D341Med (cell line): ENCODE measurements around the gene RAP1A.
"Not testable (repeated sequence)": the region's sequence is repeated elsewhere in the genome, so short reads cannot be mapped to it uniquely, and the experiment has no call there.

Experiments used
- DNase-seq: peaks from one replicate; pipeline ENCODE4 v3.0.0; 2012; ENCODE audit warnings: low spot score

The RAP1A gene

DNA sequence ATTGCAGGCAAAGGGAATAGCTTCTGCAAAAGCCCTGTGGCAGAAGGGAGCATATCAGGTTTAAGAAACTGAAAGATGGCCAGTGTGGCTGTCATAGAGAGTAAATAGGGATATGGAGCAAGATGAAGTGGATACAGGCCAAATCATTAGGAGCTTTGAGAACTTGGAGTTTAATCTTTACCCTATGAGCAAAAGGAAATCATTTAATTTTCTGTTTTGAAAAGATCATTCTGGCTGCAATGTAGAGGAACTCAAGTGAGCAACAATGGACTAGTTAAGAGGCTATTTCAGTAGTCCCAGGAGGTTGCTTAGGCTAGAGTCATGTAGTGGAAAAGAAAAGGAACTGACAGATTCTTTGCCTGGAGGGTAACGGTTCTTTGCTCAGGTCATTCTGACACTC lies 47.2 kb downstream of the RAP1A start:
- no peak for DNase-seq

DNA sequence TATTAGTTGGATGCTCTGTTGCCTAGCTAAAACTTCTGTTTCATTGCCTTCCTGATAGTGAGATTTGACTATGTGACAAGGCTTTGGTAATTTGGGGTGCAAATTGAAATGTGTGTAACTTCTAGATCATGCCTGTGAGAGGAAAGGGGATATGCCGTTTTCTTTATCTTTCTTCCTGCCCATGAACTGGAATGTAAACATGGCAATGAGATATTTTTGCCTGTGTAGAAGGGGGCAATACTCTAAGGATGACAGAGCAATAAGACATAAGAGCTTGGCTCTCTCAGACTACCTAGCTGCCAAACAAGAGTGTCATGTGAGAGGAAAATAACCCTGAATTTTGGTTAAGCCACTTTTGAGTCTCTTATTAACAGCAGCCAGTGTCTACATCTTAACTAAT lies 49.7 kb downstream of the RAP1A start:
- DNase-seq, result no peak

DNA sequence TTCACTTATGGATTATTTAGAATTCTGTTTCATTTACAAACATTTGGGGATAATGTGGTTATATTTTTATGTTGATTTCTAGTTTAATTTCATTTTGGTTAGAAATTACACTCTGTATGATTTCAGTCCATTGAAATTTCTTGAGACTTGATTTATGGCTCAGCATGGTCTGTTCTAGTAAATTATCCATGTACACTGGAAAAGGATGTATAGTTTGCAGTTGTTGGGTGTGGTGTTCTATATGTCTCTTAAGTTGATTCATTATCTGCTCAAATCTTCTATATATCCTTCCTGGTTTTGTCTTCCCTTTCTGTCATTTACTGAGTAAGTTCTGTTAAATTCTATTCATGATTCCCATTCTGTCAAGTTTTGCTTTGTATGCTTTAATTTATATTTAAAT lies 52.3 kb downstream of the RAP1A start:
- DNase-seq, result no peak

DNA sequence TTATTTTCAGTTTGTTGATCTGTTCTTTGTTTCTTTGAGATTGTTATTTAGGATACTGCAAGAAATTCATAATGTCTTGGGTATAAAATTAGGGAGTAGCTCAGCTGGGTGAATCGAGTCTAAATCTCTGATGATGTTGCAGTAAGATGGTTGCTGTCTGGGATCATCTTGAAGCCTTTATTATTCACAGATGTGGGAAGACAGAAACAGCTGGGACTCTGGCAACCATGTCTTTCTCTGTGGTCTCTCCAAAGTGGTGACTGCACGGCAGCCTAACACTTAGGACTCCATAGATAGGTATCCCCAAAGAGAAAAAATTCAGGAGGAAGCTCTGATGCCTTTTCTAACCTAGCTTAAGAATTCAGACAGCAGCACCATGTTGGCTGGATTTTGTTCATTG lies 52.7 kb downstream of the RAP1A start:
- no peak for DNase-seq

DNA sequence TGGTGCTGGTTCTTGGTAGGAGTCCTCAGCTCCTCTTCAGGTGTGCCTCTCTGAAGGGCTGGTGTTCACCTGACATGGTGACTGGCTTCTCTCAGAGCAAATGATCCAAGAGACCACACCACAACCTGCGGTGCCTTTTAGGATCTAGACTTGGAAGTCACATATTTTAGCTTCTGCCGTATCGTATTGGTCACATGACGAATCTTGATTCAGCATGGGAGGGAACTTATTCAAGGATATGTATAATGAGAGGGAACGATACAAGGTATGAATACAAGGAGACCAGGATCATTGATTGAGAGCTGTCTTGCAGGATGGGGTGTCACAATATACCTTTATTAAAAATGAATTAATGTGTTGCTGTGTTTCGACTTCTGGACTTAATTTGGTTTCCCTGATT lies 58.0 kb downstream of the RAP1A start:
- DNase-seq, result no peak

DNA sequence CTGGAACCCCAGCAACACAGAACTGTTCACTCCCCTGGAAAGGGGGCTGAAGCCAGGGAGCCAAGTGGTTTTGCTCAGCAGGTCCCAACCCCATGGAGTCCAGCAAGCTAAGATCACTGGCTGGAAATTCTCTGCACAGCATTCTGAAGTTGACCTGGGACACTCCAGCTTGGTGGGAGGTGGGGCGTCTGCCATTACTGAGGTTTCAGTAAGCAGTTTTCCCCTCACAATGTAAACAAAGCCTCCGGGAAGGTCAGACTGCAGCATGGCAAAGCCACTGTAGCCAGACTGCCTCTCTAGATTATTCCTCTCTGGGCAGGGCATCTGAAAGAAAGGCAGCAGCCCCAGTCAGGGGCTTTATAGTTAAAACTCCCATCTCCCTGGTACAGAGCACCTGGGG lies 60.0 kb downstream of the RAP1A start:
- no peak for DNase-seq

DNA sequence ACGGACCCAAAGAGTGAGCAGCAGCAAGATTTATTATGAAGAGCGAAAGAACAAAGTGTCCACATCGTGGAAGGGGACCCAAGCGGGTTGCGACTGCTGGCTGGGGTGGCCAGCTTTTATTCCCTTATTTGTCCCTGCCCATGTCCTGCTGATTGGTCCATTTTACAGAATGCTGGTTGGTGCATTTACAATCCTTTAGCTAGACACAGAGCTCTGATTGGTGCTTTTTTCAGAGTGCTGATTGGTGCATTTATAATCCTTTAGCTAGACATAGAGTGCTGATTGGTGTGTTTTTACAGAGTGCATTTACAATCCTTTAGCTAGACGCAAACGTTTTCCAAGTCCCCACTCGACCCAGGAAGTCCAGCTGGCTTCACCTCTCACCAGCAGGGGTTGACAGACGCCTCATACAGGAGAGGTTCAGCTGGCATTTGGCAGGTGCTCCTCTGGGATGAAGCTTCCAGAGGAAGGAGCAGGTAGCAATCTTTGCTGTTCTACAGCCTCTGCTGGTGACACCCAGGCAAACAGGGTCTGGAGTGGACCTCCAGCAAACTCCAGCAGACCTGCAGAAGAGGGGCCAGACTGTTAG lies 60.7 kb downstream of the RAP1A start:
- not testable (repeated sequence) for DNase-seq

DNA sequence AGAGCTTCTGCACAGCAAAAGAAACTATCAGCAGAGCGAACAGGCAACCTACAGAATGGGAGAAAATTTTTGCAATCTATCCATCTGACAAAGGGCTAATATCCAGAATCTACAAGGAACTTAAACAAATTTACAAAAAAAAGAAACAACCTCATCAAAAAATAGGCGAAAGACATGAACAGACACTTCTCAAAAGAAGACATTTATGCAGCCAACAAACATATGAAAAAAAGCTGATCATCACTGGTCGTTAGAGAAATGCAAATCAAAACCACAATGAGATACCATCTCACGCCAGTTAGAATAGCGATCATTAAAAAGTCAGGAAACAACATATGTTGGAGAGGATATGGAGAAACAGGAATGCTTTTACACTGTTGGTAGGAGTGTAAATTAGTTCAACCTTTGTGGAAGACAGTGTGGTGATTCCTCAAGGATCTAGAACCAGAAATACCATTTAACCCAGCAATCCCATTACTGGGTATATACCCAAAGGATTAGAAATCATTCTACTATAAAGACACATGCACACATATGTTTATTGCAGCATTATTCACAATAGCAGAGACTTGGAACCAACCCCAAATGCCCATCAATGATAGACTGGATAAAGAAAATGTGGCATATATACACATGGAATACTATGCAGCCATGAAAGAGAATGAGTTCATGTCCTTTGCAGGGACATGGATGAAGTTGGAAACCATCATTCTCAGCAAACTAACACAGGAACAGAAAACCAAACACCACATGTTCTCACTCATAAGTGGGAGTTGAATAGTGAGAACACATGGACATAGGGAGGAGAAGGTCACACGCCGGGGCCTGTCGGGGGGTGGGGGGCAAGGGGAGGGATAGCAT lies 65.9 kb downstream of the RAP1A start:
- not testable (repeated sequence) for DNase-seq

DNA sequence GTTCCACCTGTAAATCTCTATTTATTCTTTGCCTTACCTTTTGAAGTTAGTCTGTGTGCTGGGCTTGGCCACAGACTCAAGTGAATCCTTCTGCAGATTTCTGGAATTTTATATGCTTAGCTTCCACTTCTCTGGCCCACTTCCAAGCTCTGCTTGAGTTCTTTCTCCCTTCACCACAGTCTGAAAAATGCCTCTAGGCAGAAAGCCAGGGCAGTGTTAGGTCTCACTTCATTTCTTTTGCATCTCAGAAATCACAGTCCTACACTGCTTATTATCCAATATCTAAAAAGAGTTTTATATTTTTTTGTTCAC lies 70.7 kb downstream of the RAP1A start:
- no peak for DNase-seq

DNA sequence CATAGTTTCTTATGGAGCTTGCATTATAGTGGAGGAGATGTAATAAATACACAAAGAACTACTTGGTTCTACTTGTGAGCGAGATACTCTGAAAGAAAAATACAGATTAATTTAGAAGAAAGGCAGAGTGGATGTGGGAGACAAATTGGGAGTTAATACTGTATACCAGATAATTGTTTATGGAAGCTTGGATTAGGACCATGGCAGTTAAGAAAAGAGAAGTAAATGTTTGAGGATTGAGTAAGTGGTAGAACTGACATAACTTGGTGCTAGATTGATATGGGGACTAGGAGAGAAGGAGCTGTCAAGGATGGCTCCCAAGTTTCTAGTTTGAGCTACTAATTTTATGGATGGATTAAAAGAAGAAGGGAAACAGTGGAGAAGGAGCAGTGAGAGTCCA lies 72.3 kb downstream of the RAP1A start:
- no peak for DNase-seq

DNA sequence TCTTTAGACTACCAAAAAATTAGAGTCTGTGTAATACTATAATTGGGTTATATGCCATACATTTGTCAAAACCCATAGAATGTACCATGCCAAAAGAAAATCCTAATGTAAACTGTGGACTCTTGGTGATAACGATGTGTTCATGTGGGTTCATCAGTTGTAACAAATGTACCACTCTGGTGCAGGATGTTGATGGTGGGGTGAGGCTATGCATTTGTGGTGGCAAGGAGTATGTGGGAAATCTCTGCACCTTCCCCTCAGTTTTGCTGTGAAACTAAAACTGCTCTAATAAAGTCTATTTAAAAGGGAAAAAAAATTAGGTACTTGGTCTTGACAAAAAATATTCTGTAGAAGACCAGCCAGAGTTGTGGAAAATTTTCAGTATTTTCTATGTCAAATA lies 76.2 kb downstream of the RAP1A start:
- DNase-seq, result no peak

DNA sequence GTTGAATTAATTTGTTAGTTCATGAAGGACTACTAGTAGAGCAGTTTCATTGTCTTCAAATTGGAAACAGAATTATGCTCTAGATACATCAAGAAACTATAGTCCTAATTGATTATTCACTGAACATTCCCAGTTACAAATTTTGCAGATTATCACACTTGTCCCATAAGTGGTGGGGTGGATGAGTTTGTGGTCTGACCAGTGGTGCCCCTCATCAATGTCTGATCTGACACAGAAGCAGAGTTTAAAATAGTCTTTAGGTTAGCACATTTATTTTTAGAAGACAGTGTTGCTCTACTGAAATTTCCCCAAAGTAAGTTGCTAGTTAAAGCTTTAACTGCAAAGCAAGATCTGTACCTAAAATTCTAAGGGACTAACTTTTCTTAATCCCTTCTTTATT lies 76.7 kb downstream of the RAP1A start:
- no peak for DNase-seq

DNA sequence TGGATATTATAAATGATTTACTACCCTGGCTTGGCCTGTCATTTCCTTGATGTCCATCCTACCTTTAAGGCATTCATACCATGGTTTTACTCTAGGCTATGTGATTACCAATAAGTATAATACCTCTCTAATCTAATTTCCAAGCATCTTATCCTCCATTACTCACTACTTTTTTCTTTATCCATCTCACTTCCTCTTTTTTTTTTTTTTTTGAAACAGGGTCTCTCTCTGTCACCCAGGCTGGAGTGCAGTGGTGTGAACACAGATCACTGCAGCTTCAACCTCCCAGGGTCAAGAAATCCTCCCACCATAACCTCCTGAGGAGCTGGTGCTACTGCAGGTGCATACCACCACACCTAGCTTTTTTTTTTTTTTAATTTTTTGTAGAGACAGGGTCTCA lies 79.7 kb downstream of the RAP1A start:
- no peak for DNase-seq

DNA sequence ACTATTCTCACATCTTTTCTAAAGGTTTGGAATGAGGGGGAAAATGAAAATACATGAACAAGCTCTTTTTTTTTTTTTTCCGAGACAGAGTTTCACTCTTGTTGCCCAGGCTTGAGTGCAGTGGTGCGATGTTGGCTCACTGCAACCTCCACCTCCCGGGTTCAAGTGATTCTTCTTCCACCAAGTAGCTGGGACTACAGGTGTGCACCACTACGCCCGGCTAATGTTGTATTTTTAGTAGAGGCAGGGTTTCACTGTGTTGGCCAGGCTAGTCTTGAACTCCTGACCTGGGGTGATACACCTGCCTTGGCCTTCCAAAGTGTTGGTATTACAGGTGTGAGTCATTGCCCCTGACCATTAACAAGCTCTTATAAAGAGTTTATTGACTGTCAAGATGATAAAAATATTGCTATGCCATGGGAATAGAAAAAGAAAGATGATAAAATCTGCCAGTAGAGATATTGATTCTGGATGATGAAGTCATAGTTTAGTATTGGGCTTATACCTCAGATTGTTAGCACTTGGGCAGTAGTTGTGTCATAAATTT lies 83.0 kb downstream of the RAP1A start:
- DNase-seq, result no peak

DNA sequence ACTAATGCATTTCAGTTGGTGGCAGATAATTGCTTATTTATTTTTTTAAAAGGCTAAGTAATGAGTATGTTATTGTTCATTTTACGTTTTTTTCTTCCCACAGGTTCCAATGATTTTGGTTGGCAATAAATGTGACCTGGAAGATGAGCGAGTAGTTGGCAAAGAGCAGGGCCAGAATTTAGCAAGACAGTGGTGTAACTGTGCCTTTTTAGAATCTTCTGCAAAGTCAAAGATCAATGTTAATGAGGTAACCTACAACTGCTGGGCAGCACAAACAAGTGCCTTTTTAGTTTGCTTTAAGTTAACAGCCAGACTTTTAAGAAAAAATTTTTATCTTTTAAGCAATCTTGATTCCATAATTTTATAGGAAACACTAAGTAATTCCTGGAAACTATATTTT lies 84.7 kb downstream of the RAP1A start:
- no peak for DNase-seq

DNA sequence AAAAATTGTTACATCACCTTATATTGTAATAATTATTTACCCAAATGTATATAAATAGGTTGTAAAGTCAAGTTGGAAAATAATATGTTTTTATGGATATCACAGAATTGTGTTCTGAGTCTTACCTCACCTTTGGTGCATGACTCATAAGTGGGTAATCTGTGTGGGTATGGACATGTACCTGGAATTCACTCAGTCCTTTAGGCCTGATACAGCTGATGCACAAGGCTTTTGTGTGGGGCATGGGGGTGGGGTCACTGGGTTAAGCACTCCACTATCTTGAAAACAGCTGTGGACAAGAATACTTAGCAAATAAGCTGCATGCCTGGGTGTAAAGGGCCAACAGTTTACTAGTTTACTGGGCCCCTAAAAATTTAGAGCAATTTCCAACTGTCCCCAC lies 85.2 kb downstream of the RAP1A start:
- no peak for DNase-seq

DNA sequence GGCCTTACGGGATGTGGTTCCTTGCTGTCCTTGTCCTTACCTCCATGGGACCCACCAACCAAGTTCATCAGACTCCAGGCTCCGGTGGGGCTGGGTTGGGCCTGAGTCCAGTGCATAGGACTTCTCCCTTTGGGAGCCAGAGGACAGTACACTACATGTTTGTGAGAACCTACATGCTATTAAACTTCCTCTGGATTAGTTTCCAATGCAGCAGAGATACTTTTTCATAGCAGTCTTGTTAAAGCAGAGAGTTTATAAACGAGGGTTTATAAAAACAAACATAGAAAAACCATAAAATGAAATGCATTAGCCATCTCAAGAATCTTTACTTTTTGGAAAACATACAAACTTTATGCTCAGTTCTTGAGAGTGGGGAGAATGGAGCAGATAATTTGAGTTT lies 86.3 kb downstream of the RAP1A start:
- DNase-seq, result no peak

DNA sequence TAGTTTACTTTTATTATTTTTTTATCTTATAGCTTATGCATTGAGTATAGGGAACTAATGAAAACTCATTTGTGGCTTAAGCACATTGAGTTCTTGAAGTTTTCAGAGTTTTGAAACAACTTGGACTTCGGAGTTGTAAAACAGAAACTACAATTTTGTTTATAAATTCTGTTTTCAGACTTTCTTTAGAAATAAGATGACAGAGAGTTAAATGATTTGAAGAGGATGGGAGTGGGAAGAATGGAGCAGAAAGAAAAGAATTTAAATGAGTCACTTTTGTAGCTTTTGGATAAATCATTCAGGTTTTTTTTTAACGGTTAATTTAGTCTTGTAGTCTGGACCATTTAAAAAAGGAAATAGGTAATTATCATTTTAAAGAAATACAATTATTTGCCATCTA lies 87.3 kb downstream of the RAP1A start:
- DNase-seq, result no peak

DNA sequence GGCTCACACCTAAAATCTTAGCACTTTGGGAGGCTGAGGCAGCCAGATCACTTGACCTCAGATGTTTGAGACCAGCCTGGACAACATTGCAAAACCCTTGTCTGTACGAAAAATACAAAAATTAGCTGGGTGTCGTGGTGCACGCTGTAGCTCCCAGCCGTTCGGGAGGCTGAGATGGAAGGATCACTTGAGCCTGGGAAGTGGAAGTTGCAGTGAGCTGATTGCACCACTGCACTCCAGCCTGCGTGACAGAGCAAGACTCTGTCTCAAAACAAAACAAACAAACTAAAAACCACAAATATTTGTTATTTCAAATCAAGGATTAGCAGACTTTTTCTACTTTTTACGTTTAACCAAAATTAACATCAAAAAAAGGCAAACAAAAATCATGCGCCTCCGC lies 88.3 kb downstream of the RAP1A start:
- DNase-seq, result no peak

DNA sequence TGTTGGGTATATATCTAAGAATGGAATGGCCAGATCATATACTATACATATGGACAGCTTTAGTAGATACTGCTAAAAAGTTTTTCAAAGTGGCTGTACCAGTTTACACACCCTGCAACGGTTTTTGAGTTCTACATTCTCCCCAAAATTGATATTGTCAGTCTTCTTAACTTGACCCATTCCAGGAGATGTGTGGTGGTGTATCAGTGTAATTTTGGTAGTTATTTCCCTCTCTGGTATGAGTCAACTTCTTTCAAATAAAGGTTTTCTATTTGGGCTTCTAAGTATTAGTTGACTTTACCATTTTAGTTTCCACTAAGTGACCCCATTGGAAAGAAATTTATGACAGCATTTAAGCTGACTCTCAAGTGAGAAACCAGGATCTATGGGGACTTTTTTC lies 90.4 kb downstream of the RAP1A start:
- no peak for DNase-seq

DNA sequence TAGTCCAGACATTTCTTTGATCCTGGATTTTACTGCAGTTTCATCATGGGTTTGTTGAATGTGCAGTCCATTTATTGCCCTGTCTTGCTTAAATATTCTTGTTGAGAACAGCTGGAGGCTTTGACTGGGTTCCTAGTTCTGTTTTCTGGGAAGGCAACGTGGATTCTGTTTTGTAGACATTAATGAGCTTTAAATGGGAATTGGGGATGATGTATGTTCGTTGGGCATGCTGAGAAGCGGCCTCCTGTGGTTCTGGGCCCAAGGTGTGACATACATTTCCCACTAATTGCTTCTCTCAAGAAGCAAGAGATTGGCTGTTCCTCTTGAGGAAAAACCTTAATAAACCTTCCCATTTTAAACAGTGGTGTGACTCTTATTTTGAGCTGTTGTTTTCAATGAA lies 96.7 kb downstream of the RAP1A start:
- DNase-seq, result no peak

DNA sequence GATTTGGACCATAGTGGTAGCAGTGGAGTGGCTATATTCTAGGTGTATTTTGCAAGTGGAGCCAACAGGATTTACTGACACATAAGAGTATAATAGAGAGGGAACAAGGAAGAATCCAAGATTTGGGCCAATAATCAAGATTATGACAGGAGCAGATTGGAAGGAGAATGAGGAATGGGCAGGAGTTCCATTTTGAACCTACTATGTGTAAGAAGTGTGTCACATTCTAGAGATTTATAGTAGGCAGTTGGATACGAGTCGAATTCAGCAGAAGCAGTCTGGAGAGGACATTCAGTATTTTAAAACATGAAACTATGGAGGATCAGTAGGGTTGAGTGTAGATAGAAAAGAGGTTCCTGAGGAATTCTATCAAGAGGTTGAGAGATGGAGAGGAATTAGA lies 97.9 kb downstream of the RAP1A start:
- no peak for DNase-seq

DNA sequence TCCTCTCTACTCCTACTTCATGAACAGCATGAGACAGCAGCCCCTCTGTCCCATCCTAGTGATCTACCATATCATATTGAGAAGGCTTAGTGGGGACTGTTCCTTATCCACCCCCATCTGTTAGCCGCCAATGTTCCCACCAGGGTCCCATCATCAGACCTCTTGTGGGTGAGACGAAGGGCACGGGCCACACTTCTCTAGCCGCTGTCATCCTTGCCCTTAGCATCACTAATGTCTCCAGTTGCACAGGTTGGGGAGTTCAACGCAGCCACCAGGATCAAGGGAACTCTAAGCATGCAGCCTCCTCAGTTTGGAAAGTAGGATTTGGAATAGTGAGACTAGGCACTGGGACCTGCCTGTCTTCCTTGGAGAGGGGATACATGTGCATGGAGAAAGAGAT lies 99.5 kb downstream of the RAP1A start:
- DNase-seq, result no peak

DNA sequence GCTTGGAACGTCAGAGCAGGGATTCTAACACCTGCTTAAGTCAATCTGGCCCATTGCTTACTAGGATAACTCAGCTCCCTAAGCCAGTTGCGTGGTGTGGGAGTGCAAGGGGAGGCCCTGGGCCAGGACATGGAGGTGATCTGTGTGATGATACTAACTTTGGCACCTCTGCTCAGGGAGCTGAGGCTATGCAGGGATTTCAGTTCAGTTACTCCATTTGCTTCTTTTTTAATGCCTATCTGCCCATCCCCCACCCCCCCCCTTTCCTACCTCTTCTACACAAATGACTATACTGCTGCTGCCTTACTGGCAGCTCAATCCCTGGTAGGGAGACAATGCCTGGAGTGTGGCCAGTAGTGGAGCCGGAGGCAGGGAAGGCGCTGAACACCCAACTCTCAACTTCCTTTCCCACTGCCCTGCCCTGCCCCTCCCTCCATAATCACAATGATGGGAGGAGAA lies 100.1 kb downstream of the RAP1A start:
- DNase-seq, result no peak
